WTC11 (cell line): ENCODE results near the gene SLC15A1. TPM values are rescaled to one million over a fixed set of nuclear protein-coding genes. Genes with fewer than 3 reads are reported as not detected.

Experiments
- ATAC-seq: fragments of 200-7000 bp; cut with Tn5 transposase; 2 replicates; pipeline ENCODE4 v1.10.0; 2021; ENCODE audit warnings: mild to moderate bottlenecking, moderate library complexity
- CTCF ChIA-PET: fragments of 300-600 bp; sonication (Branson Sonifier 250); formaldehyde crosslinking; loops from one replicate; lab custom pipeline; 2021; ENCODE audit warnings: antibody characterized with exemption; lab: Charles Lee
- POLR2A ChIA-PET: fragments of 350-600 bp; sonication (Branson Sonifier 250); formaldehyde crosslinking; loops from one replicate; lab custom pipeline; 2021; ENCODE audit warnings: antibody characterized with exemption; lab: Charles Lee
- DNase-seq: peaks from one replicate; pipeline ENCODE4 v3.0.0; 2021; ENCODE audit warnings: low spot score
- H3K27ac Mint-ChIP-seq: 2 replicates; pipeline ENCODE4 v1.8.0; 2021; ENCODE audit warnings: mixed read lengths
- H3K27me3 Mint-ChIP-seq: 2 replicates; pipeline ENCODE4 v1.8.0; 2021; ENCODE audit warnings: low read depth, mild to moderate bottlenecking, moderate library complexity, mixed read lengths
- H3K36me3 Mint-ChIP-seq: 2 replicates; pipeline ENCODE4 v1.8.0; 2021; ENCODE audit warnings: mixed read lengths
- H3K4me1 Mint-ChIP-seq: 2 replicates; pipeline ENCODE4 v1.8.0; 2022; ENCODE audit warnings: mixed read lengths
- H3K4me3 Mint-ChIP-seq: 2 replicates; pipeline ENCODE4 v1.8.0; 2021; ENCODE audit warnings: mild to moderate bottlenecking, moderate library complexity, mixed read lengths
- H3K9me3 Mint-ChIP-seq: 2 replicates; pipeline ENCODE4 v1.8.0; 2021; ENCODE audit warnings: mixed read lengths
- FOXJ3 ChIP-seq: sonication (generic); formaldehyde crosslinking; IDR thresholded peaks from 2 replicates; pipeline ENCODE4 v1.9.0; 2021; ENCODE audit warnings: missing genetic modification reagents, mild to moderate bottlenecking, borderline replicate concordance
- HMGA2 ChIP-seq: fragments of 250-450 bp; sonication (Bioruptor Pico); IDR thresholded peaks from 2 replicates; pipeline ENCODE4 v1.4.0; 2021; ENCODE audit warnings: mild to moderate bottlenecking, moderate library complexity
- NFATC4 ChIP-seq: fragments of 250-450 bp; sonication (Bioruptor Pico); IDR thresholded peaks from 2 replicates; pipeline ENCODE4 v1.9.0; 2021; ENCODE audit warnings: mild to moderate bottlenecking
- NR1H2 ChIP-seq: sonication (generic); formaldehyde crosslinking; IDR thresholded peaks from 2 replicates; pipeline ENCODE4 v1.9.0; 2021; ENCODE audit warnings: mild to moderate bottlenecking, moderate library complexity, missing genetic modification reagents
- PRRX2 ChIP-seq: fragments of 250-450 bp; sonication (Bioruptor Pico); IDR thresholded peaks from 2 replicates; pipeline ENCODE4 v1.8.0; 2021; ENCODE audit warnings: mild to moderate bottlenecking
- TCF7 ChIP-seq: sonication (generic); formaldehyde crosslinking; IDR thresholded peaks from 2 replicates; pipeline ENCODE4 v1.8.0; 2022; ENCODE audit warnings: mild to moderate bottlenecking, low read depth, missing genetic modification reagents, moderate library complexity
- TEAD4 ChIP-seq: sonication (generic); formaldehyde crosslinking; IDR thresholded peaks from 2 replicates; pipeline ENCODE4 v1.8.0; 2022; ENCODE audit warnings: mild to moderate bottlenecking, missing genetic modification reagents
- ZNF138 ChIP-seq: sonication (generic); formaldehyde crosslinking; conservative IDR thresholded peaks from 2 replicates; pipeline ENCODE4 v1.8.1; 2022; ENCODE audit warnings: mild to moderate bottlenecking, moderate library complexity, missing genetic modification reagents
- total RNA-seq: library from RNA; stranded (reverse); gene quantifications from 3 replicates; pipeline ENCODE4 v1.2.3, GENCODE V29; 2021
- TF ChIP-seq, protein P1 (sequence below): fragments of 250-450 bp; sonication (Bioruptor Pico); conservative IDR thresholded peaks from 2 replicates; pipeline ENCODE4 v1.9.0; 2021; ENCODE audit warnings: mild to moderate bottlenecking
- TF ChIP-seq, protein P2 (sequence below): sonication (generic); formaldehyde crosslinking; IDR thresholded peaks from 2 replicates; pipeline ENCODE4 v1.8.1; 2023; ENCODE audit warnings: mild to moderate bottlenecking, moderate library complexity, missing genetic modification reagents
- TF ChIP-seq, protein P3 (sequence below): fragments of 200-600 bp; IDR thresholded peaks from 2 replicates; pipeline ENCODE4 v1.8.0; 2022; ENCODE audit warnings: antibody characterized with exemption
- TF ChIP-seq, protein P4 (sequence below): sonication (generic); formaldehyde crosslinking; IDR thresholded peaks from 2 replicates; pipeline ENCODE4 v1.8.1; 2023; ENCODE audit warnings: mild to moderate bottlenecking, missing genetic modification reagents, borderline replicate concordance
- TF ChIP-seq, protein P5 (sequence below): sonication (generic); formaldehyde crosslinking; IDR thresholded peaks from 2 replicates; pipeline ENCODE4 v1.8.0; 2022; ENCODE audit warnings: missing genetic modification reagents
- TF ChIP-seq, protein P6 (sequence below): sonication (generic); formaldehyde crosslinking; IDR thresholded peaks from 2 replicates; pipeline ENCODE4 v1.8.0; 2022; ENCODE audit warnings: mild to moderate bottlenecking, missing genetic modification reagents
- TF ChIP-seq, protein P7 (sequence below): sonication (generic); formaldehyde crosslinking; IDR thresholded peaks from 2 replicates; pipeline ENCODE4 v1.8.0; 2023; ENCODE audit warnings: missing genetic modification reagents

The SLC15A1 gene
- total RNA-seq, 1 experiment from 2014 or later, result 2.3 TPM

DNA sequence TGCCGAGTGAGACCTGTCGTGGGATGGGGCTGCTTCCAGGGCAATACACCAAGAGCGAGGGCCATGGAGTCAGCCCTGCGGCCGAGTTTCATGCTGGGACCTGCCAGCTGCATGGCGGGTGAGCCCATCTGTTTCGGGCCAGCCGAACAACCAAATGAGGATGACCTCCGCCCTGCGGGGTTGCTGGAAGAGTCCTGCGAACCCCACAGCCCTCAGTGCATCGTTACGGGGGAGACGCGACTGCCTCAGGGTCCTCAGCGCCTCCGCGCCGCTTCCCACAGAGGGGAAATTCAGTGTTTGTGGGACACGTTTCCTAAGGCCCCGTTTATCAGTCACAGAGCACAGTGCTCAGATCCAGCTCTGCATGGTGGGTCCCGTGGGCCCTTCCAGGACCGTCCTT, 22.0 kb downstream of the SLC15A1 start:
- ChIA-PET CTCF (interaction anchor here (0.8 kb wide), 1 partner anchor 299 kb away, joined by 3 read pairs; no protein-coding TSS in a partner anchor), POLR2A (no interaction called here)
- H3K27me3 Mint-ChIP-seq, result no peaks in the 10 kb centered on the region; the same call in 1 of the 2 replicates
- H3K27ac Mint-ChIP-seq, result no peak overlapping the region
- no peaks in the 10 kb centered on the region for H3K36me3 Mint-ChIP-seq
- H3K4me1 Mint-ChIP-seq, result peaks cover 5% of the 10 kb centered on the region
- H3K4me3 Mint-ChIP-seq, result no peak overlapping the region
- peaks cover 7% of the 10 kb centered on the region for H3K9me3 Mint-ChIP-seq
- ATAC-seq (no peak), DNase-seq (no peak)
- no peak for TF ChIP-seq TCF7 (CRISPR knock-in tag)
- TF ChIP-seq NR1H2 (CRISPR knock-in tag), result no peak
- TF ChIP-seq, protein P1, sequence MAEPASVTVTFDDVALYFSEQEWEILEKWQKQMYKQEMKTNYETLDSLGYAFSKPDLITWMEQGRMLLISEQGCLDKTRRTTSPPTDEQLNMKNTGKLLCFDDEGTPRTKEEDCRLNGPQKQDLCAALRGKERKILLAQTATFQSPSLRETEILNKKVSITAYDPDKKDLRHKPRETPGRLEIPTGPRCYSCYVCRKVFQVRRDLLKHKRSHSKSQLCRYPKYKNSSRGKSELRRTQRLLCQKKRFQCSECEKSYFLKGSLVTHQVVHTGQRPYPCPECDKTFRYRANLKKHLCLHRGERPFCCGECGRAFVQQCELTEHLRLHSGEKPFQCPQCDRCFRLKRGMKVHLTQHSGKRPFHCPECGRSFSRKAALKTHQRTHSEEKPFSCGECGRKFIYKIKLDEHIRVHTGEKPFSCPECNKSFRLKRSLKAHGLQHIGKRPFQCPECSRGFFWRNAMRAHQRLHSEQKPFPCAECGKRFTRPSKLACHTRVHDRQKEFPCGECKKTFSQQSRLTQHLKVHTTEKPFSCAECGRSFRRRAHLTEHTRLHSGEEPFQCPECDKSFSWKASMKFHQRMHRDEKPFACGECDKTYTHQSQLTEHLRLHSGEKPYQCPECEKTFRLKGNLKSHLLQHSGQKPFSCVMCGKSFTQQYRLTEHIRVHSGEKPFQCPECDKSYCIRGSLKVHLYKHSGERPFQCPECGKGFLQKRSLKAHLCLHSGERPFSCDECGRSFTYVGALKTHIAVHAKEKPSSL, result no peak
- TF ChIP-seq, protein P2, sequence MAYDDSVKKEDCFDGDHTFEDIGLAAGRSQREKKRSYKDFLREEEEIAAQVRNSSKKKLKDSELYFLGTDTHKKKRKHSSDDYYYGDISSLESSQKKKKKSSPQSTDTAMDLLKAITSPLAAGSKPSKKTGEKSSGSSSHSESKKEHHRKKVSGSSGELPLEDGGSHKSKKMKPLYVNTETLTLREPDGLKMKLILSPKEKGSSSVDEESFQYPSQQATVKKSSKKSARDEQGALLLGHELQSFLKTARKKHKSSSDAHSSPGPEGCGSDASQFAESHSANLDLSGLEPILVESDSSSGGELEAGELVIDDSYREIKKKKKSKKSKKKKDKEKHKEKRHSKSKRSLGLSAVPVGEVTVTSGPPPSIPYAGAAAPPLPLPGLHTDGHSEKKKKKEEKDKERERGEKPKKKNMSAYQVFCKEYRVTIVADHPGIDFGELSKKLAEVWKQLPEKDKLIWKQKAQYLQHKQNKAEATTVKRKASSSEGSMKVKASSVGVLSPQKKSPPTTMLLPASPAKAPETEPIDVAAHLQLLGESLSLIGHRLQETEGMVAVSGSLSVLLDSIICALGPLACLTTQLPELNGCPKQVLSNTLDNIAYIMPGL, result no peak
- TF ChIP-seq FOXJ3, result no peak
- TF ChIP-seq HMGA2 (CRISPR knock-in tag), result no peak

DNA sequence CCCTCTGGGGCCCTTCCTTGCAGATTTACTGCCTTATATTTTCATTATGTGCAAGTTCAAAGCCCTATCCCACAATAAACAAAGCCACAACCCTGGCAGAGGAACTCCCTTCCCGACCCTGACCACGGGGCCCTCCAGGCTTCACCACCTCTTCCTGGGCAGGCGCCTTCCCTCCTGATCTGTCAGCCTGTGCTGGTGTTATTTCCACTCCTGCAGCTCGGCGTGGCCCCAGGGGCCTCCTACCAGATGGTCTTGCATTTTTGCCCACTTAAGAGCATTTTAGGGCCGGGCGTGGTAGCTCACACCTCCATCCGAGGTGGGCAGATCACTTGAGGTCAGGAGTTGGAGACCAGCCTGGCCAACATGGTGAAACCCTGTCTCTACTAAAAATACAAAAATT, 22.8 kb downstream of the SLC15A1 start:
- no peaks in the 10 kb centered on the region; the same call in 1 of the 2 replicates for H3K27me3 Mint-ChIP-seq
- ChIA-PET CTCF (interaction anchor here (0.6 to 0.8 kb wide), 2 partner anchors 27 to 299 kb away, joined by 3 read pairs; no protein-coding TSS in a partner anchor), POLR2A (no interaction called here)
- no peak for DNase-seq
- peaks cover 7% of the 10 kb centered on the region; the same call in 1 of the 2 replicates for H3K9me3 Mint-ChIP-seq
- ATAC-seq, result no peak
- no peaks in the 10 kb centered on the region for H3K36me3 Mint-ChIP-seq
- no peak overlapping the region for H3K27ac Mint-ChIP-seq
- peaks cover 5% of the 10 kb centered on the region for H3K4me1 Mint-ChIP-seq
- no peak overlapping the region for H3K4me3 Mint-ChIP-seq
- TF ChIP-seq, protein P3, sequence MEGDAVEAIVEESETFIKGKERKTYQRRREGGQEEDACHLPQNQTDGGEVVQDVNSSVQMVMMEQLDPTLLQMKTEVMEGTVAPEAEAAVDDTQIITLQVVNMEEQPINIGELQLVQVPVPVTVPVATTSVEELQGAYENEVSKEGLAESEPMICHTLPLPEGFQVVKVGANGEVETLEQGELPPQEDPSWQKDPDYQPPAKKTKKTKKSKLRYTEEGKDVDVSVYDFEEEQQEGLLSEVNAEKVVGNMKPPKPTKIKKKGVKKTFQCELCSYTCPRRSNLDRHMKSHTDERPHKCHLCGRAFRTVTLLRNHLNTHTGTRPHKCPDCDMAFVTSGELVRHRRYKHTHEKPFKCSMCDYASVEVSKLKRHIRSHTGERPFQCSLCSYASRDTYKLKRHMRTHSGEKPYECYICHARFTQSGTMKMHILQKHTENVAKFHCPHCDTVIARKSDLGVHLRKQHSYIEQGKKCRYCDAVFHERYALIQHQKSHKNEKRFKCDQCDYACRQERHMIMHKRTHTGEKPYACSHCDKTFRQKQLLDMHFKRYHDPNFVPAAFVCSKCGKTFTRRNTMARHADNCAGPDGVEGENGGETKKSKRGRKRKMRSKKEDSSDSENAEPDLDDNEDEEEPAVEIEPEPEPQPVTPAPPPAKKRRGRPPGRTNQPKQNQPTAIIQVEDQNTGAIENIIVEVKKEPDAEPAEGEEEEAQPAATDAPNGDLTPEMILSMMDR, result no peak
- TF ChIP-seq TEAD4 (CRISPR knock-in tag) (no peak), NFATC4 (CRISPR knock-in tag) (no peak), ZNF138 (no peak), PRRX2 (no peak)
- TF ChIP-seq, protein P4, sequence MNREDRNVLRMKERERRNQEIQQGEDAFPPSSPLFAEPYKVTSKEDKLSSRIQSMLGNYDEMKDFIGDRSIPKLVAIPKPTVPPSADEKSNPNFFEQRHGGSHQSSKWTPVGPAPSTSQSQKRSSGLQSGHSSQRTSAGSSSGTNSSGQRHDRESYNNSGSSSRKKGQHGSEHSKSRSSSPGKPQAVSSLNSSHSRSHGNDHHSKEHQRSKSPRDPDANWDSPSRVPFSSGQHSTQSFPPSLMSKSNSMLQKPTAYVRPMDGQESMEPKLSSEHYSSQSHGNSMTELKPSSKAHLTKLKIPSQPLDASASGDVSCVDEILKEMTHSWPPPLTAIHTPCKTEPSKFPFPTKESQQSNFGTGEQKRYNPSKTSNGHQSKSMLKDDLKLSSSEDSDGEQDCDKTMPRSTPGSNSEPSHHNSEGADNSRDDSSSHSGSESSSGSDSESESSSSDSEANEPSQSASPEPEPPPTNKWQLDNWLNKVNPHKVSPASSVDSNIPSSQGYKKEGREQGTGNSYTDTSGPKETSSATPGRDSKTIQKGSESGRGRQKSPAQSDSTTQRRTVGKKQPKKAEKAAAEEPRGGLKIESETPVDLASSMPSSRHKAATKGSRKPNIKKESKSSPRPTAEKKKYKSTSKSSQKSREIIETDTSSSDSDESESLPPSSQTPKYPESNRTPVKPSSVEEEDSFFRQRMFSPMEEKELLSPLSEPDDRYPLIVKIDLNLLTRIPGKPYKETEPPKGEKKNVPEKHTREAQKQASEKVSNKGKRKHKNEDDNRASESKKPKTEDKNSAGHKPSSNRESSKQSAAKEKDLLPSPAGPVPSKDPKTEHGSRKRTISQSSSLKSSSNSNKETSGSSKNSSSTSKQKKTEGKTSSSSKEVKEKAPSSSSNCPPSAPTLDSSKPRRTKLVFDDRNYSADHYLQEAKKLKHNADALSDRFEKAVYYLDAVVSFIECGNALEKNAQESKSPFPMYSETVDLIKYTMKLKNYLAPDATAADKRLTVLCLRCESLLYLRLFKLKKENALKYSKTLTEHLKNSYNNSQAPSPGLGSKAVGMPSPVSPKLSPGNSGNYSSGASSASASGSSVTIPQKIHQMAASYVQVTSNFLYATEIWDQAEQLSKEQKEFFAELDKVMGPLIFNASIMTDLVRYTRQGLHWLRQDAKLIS (CRISPR knock-in tag), result no peak
- TF ChIP-seq, protein P5, sequence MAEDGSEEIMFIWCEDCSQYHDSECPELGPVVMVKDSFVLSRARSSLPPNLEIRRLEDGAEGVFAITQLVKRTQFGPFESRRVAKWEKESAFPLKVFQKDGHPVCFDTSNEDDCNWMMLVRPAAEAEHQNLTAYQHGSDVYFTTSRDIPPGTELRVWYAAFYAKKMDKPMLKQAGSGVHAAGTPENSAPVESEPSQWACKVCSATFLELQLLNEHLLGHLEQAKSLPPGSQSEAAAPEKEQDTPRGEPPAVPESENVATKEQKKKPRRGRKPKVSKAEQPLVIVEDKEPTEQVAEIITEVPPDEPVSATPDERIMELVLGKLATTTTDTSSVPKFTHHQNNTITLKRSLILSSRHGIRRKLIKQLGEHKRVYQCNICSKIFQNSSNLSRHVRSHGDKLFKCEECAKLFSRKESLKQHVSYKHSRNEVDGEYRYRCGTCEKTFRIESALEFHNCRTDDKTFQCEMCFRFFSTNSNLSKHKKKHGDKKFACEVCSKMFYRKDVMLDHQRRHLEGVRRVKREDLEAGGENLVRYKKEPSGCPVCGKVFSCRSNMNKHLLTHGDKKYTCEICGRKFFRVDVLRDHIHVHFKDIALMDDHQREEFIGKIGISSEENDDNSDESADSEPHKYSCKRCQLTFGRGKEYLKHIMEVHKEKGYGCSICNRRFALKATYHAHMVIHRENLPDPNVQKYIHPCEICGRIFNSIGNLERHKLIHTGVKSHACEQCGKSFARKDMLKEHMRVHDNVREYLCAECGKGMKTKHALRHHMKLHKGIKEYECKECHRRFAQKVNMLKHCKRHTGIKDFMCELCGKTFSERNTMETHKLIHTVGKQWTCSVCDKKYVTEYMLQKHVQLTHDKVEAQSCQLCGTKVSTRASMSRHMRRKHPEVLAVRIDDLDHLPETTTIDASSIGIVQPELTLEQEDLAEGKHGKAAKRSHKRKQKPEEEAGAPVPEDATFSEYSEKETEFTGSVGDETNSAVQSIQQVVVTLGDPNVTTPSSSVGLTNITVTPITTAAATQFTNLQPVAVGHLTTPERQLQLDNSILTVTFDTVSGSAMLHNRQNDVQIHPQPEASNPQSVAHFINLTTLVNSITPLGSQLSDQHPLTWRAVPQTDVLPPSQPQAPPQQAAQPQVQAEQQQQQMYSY (CRISPR knock-in tag), result no peak
- TF ChIP-seq, protein P1, result no peak
- TF ChIP-seq, protein P6, sequence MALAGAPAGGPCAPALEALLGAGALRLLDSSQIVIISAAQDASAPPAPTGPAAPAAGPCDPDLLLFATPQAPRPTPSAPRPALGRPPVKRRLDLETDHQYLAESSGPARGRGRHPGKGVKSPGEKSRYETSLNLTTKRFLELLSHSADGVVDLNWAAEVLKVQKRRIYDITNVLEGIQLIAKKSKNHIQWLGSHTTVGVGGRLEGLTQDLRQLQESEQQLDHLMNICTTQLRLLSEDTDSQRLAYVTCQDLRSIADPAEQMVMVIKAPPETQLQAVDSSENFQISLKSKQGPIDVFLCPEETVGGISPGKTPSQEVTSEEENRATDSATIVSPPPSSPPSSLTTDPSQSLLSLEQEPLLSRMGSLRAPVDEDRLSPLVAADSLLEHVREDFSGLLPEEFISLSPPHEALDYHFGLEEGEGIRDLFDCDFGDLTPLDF (CRISPR knock-in tag), result no peak
- TF ChIP-seq, protein P7, sequence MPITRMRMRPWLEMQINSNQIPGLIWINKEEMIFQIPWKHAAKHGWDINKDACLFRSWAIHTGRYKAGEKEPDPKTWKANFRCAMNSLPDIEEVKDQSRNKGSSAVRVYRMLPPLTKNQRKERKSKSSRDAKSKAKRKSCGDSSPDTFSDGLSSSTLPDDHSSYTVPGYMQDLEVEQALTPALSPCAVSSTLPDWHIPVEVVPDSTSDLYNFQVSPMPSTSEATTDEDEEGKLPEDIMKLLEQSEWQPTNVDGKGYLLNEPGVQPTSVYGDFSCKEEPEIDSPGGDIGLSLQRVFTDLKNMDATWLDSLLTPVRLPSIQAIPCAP (CRISPR knock-in tag), result no peak
